ENCODE data around the gene LIN37.

Gene LIN37, protein sequence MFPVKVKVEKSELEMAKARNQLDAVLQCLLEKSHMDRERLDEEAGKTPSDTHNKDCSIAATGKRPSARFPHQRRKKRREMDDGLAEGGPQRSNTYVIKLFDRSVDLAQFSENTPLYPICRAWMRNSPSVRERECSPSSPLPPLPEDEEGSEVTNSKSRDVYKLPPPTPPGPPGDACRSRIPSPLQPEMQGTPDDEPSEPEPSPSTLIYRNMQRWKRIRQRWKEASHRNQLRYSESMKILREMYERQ

DNA sequence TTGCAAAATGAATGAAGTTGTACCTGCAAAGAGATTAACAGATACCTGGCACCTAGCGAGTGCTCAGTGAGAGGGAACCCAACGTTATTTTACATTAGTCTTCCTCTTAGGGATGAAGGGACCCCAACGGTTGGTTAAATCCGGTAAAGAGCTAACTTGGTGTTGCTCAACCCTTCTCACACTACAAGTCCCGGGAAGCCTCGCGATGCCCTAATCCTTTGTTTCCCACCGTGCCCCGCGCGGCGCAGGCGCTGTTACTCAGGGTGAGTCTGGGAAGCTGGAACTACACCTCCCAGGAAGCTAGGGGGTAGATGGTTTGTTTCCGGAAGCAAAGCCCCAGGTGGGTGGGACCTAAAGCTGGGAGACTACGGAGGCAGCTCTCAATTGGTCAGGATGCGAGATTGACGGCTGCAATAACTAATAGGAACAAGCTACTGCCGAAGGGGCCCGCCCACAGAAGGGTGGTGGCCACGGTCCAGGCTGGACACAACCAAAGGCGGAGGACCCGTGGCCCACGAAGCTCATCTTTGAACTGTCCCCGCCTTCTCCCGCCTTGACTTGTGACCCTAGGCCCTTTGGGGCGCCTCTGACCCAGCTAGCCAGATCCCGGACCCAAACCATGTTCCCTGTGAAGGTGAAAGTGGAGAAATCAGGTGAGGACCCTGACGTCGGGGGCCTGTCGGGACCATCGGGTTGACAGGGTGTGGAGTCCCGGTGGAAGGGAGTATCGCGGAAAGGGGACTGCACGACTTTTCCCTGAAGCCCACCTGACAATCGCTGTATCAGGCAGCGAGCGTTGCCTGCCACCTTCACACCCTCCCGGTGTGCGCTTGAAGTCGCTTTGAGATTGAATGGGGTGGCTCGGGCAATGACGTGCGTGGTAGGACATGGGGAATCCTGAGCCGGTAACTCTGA, at the start of gene LIN37:
LIN37 (plus strand) TSS at position 471 of the 915 bp plus-strand sequence; CDS start at position 620, 149 bp downstream.
- DNase-seq: peak; percentile 100

DNA sequence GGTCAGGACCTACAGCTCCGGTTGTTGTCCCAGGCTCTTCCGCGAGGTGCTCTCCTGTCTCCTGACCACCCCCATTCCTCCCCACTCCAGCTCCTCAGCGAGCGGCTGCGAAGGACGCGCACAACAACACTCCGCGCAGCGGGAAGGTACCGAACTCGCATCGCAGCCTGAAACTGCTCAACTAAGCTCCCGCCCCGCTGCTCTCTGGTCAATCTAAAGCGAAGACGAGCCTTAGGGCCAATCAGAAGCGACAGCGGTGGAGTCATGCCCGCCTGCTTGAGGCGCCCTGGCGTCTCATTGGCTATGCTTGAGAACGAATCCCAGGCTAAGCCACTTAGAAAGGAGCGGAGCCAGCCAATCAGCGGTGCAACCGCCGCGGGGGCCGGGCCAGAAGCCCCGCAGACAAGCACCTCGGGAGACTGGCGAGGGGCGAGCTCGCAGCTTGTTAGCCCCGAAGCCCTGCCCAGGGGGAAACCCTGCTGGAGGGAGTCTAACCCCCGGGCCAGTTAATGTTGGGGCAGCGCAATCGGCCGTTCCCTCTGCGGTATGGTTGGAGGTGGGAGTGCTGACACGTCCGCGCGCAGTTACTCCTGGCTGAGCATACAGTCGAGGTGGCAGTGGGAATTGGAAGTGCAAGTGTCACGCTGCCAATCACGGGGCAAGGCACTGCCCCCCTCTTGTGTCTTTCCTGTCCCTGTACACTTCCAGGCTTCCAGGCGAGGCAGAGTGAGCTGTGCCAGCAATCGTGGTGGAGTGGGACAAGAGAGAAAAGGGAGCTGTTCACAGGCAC, 46.0 kb upstream of the LIN37 start:
- peak; percentile 97 for DNase-seq

DNA sequence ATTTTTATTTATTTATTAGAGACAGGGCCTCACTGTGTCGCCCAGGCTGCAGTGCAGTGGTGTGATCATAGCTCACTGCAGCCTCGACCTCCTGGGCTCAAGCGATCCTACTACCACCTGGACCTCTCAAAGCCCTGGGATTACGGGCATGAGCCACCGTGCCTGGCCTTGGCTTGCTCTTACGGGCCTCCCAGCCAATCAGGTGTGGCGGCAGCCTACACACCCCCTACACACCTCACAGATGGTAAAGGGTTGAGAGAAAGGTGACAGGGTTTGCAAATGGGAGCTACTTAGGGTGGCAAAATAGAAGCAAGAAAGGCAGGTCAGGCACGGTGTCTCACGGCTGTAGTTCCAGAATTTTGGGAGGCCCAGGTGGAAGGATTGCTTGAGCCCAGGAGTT, 45.0 kb upstream of the LIN37 start:
- no peak for DNase-seq

DNA sequence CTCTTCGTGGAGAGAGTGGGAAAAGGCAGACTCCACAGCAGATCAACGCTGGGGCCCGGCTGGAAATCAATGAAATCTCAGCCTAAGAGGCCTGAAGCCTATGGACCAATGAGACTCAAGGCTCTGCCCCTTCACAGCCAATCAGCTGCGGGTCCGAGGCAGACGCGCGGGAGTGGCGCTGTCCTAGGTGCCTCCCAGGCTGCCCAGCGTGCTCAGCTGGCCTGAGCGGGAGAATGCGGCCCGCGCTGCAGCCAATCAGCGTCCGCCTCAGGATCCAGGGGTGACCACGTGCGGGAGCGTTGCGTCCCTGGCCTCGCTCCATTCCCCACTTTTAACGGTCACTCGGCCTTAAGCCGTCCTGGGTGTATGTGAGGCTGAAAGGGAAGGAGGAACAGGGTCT, 44.2 kb upstream of the LIN37 start, which contains the start of gene ZBTB32:
ZBTB32 (plus strand) TSS at position 341 of the 400 bp plus-strand sequence. CDS start 10,069 bp downstream, outside the sequence.
- no peak for DNase-seq

DNA sequence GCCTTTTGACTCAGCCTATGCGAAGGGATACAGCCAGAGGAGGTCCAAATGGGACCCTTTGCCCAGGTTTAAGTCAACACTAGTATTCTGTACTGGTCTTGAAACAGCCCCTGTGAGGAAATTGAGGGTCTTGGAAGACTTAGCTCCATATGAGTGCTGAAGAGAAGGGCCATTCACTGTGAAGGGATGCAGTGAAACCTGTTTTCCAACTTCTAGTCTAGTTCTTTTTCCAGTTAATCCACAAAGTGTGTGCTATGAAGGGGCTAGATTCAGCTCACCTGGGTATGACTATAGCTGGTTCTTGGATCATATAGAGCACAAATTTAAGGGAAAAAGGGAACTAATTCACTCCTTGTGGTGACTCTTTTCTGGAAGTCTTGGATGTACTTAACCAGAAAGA, 40.0 kb upstream of the LIN37 start:
- no peak for DNase-seq

DNA sequence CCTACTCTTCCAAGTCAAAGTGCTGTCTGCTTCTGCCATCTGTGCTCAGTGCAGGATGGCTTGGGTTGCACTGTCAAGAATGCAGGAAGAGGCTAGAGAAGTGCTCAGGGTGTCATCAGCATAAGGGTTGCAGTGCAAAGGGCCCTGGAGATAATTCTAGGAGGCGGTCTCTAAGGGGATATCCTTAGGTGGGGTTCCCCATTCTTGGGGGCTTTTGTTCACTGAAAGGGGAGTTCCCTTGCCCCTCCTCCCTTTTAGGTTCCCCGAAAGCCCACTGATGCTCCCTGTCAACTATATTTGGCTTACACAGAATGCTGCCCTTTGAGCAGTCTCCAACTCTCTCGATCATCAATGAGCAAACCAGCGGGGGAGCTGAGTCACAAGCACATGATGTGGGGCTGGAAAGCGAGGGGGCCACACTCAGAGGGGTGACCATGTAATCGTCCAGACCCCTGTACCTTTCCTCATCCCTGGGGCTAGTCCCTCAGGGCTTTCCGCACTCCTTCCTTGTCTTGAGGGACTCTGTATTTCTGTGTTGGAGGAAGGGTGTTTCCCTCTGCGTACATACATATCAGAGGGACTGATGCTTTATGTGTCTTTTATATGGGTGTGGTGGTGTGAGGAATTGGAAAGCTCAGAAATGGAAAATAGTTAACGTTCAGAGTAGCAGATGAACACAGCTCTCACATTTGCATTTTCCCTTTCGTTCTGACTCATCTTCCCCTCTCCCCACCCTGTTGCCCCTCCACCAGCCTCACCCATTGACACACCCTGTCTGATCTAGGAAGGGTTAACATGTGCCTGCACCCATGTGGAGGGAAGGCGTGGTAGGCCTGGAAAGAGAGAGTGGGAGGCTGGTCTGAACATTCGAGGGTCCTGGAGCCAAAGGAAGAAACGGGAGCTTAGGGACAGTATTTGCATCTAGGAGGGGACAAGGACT, 37.3 kb upstream of the LIN37 start:
- DNase-seq: peak; percentile 39

DNA sequence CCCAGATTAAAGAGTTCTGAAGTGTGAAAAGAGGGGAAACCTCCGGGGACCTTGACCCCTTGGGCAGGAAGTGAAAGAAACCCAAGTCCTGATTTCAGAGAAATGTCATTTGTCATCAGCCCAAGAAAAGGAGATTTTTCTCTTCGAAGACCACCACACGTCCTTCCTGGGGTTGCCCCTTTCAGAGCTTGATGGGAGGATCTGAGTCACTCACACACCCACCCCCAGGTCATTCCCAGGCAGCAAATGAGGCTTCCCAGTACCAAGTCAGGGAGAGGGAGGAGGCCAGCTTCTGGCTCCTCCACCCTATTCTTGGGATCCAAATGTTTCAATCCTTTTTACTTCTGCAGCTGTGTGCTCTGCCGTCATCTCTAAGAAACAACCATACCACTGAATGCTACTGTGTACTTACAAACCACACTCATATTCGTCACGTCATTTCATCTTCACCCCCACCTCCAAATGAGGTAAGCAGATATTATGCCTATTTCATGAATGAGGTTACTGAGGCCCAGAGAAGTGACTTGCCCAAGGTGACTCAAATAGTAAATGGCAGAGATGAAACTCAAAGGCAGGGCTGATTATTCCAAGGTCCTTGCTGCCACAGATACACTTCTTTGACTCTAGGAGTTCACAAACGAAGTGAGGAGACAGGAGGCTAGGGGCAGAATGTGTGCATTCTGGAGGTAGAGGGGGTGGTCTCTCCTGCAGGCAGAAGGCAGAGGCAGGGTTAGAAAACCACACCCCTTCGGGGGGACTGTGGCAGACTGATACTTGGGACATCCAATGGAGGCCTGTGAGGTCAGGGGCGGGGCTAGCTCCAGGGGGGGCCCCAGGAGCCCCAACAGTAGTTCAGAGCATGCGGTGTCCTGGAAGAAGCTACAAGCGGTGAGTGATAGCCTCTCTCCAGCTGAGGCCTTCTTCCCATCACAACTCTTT, 35.5 kb upstream of the LIN37 start:
- DNase-seq: peak; percentile 58

DNA sequence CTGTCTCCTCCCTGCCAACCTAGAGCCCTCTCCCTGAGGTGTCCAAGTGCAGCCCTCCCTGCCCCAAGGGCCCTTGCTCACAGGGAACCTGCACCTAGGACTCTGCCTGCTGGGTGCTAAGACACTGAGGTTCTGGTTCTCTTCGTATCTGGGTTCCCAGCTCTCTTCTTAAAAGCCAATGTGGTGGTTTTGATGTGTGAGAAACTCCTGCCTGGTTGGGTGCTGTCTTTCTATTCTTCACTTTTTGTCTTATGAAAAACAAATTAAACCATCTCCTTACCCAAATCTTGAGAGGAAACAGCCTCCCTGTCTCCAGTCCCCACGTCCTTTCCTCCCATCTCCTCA, 34.9 kb upstream of the LIN37 start:
- no peak for DNase-seq

DNA sequence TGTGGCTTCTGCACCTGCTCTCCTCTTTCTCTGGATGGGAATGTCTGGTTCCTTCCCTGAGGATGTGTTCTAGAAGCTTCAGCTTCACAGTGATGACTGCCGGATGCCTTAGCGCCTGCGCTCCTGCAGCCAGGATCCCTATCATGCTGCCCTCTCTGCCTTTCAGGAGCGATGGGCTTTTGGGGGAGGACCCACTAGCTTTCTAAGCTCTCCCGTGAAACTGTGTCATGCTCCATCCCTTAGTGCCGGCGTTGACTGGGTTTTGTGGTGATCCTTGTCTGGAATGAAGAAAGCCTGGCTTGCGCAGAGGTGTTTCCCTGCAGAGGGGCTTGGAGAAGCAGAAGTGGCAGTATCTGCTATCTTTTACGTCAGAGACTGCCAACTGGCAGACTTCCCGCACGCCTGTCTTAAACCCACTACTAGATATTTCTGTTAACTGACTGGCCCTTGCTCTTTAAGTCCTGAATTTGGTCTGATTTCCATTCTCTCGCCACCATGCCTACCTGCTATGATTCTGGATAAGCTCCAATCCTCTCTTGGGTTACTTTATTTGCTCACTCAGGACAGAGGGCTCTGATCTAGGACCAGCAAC, 34.4 kb upstream of the LIN37 start:
- DNase-seq: no peak

DNA sequence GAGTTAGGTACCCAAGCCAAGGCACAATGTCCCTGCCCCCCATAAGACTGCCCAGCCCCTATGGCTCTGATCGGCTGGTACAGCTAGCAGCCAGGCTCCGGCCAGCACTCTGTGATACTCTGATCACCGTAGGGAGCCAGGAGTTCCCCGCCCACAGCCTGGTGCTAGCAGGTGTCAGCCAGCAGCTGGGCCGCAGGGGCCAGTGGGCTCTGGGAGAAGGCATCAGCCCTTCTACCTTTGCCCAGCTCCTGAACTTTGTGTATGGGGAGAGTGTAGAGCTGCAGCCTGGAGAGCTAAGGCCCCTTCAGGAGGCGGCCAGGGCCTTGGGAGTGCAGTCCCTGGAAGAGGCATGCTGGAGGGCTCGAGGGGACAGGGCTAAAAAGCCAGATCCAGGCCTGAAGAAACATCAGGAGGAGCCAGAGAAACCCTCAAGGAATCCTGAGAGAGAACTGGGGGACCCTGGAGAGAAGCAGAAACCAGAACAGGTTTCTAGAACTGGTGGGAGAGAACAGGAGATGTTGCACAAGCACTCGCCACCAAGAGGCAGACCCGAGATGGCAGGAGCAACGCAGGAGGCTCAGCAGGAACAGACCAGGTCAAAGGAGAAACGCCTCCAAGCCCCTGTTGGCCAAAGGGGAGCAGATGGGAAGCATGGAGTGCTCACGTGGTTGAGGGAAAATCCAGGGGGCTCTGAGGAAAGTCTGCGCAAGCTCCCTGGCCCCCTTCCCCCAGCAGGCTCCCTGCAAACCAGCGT, 33.6 kb upstream of the LIN37 start:
- DNase-seq: no peak

DNA sequence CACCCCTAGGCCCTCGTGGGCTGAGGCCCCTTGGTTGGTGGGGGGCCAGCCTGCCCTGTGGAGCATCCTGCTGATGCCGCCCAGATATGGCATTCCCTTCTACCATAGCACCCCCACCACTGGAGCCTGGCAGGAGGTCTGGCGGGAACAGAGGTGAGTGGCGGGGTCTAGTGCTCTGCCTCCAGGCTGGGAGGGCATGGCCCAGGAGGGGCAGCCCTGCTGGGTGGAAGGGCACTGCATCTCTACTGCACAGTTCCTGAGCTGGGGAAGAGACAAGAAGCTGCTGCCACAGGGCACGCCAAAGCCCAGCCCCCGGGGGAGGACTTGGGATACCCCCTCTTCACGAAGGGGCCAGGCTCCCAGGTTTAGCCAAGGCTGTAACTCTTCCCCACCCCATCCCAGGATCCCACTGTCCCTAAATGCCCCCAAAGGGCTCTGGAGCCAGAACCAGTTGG, 33.0 kb upstream of the LIN37 start:
- DNase-seq: no peak

DNA sequence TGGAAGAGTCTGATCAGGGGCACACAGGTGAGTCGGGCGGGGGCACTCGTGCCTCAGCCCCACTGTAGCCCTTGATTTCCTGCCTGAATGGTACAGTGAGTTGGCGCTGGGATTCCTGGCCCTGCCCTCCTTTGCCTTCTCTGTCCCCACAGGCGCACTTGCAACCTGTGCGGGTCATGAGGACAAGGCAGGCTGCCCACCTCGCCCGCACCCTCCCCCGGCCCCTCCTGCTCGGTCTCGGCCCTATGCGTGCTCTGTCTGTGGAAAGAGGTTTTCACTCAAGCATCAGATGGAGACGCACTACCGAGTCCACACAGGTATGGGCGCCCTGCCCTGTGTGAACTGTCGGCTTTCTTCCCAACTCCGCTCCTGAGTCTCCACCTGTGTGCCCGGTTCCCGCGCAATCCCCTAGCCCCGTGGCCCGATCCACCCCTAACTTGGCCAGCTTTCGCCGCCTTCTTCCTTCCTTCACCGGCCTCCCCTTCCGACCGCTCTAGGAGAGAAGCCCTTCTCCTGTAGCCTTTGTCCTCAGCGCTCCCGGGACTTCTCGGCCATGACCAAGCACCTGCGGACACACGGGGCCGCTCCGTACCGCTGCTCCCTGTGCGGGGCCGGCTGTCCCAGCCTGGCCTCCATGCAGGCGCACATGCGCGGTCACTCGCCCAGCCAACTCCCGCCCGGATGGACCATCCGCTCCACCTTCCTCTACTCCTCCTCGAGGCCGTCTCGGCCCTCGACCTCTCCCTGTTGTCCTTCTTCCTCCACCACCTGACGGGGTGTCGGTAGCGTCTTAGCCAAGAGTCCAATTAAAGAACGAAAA, 32.2 kb upstream of the LIN37 start:
- peak; percentile 19 for DNase-seq

DNA sequence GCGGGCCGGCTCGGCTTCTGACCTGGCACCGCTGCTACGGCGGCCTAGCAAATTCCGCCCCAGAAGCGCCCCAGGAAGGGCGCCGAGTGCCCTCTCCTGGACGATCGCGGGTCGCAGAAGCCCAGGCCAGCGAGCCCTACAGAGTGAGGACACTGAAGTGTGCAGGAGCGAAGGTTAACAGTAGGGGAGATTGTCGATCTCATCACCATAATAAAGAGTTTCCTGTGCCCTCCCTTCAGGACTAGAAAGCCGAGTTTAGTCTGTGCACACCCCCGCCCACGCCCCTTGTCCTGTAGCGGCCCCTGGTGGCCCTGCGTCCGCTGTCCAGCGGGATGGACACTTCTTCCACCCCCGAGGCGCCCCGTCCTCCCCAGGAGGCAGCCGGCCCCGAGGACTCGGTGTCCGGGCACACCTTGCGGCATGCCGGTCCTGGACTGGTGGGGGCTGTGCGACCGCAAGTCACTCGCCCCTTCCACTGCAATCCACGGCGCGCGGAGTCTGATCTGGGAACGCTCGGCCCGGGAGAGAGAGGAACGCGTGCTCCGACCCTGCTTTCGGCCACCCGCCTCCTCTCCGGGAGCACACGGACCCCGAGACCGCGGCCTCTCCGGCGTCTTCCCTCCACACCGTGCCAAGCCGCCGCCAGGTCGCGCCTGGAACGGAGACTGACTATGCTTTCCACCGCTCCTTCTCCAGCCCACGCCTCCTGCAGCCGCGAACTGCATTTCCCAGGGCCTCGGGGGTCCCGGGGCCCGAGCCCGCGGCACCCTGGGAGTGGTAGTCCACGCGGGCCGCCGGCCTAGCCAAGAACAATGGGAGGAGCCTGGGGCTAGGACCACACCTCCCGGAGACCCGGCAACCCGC, 31.3 kb upstream of the LIN37 start:
- peak; percentile 98 for DNase-seq

DNA sequence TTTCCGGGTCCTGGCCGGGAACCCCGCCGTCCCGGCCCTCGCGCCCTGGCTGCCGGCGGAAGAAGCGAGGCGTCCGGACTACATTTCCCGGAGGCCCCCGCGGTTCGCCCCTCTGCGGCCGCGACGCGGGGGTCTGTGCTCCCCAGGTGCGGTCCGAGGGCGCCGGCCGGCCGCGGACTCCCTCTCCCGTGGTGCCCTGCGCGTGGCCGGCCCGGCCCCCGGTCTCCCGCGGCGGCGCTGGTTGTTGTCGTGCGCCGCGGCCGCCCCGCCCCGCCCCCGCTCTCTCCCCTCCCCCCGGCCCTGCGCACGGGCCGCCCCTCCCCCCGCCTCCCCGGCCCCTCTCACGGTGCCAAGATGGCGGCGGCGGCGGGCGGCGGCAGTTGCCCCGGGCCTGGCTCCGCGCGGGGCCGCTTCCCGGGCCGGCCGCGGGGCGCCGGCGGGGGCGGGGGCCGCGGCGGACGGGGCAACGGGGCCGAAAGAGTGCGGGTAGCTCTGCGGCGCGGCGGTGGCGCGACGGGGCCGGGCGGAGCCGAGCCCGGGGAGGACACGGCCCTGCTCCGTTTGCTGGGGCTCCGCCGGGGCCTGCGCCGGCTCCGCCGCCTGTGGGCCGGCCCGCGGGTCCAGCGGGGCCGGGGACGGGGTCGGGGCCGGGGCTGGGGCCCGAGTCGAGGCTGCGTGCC, 30.6 kb upstream of the LIN37 start, which contains the start of gene KMT2B:
KMT2B (plus strand) TSS at position 339 of the 680 bp plus-strand sequence; CDS start at position 355, 16 bp downstream.
- no peak for DNase-seq

DNA sequence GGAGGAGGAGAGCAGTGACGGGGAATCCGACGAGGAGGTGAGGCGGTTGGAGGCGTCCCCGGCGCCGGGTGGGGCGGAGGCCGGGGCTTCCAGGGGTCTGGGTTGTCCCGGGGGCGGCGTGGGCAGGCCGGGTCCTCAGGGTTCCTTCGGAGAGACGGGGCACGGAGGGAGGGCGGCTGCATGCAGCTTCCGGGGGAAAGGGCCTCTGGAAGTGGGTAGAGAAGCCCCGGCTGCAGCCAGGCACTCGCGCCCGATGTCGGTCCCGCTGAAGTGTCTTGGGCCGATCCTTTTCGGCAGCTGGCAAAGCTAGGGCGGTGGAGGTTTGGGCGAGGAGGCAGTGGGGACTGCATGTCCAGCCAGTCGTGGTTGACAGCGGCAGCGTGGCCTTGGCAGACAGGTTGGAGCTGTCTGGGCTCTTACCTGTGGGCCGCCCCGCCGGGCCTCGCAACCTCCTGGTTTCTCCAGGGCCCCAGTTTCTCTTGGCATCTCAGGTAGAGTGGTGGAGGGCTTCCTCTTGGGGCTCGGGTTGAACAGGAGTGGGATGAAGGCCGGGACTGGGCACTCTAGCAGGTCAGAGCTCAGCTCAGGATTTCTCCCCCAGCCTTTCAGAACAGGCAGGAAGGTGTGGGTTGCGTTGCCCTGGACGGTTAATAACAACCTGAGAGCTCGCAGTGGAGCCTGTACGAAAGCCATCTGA, 29.9 kb upstream of the LIN37 start:
- peak; percentile 40 for DNase-seq

Data from CD4-positive, alpha-beta T cell treated with Interleukin-17A for 1 hour (primary cell).